Effector memory CD8-positive, alpha-beta T cell (primary cell): ENCODE data around the gene TMLHE.
"Not testable (repeated sequence)": the region's sequence is repeated elsewhere in the genome, so short reads cannot be mapped to it uniquely, and the experiment has no call there.

Experiments used
- ATAC-seq: fragments of 150-1000 bp; cut with Tn5 transposase; replicated peaks from 2 replicates; pipeline ENCODE4 v1.10.0; 2021; ENCODE audit warnings: mild to moderate bottlenecking, moderate library complexity
- DNase-seq, 3 experiments: peaks; one replicate each; pipeline ENCODE4 v3.0.0; 2021
- H3K27ac Mint-ChIP-seq, 2 donors: one replicate each; pipeline ENCODE4 v1.8.0; 2022; ENCODE audit warnings: mild to moderate bottlenecking in 2 of 2, mixed read lengths in 2 of 2, moderate library complexity in 2 of 2
- H3K27me3 Mint-ChIP-seq, 2 donors: one replicate each; pipeline ENCODE4 v1.8.0; 2022; ENCODE audit warnings: mixed read lengths in 2 of 2
- H3K36me3 Mint-ChIP-seq: one replicate; pipeline ENCODE4 v1.8.0; 2022; ENCODE audit warnings: mild to moderate bottlenecking, moderate library complexity, mixed read lengths; ENCODE audit not compliant: insufficient read depth
- H3K4me1 Mint-ChIP-seq, 2 donors: one replicate each; pipeline ENCODE4 v1.8.0; 2022; ENCODE audit warnings: low read depth in 2 of 2, mixed read lengths in 2 of 2
- H3K4me3 Mint-ChIP-seq, 2 donors: one replicate each; pipeline ENCODE4 v1.8.0; 2022; ENCODE audit warnings: mild to moderate bottlenecking in 2 of 2, mixed read lengths in 2 of 2, moderate library complexity in 2 of 2
- H3K9me3 Mint-ChIP-seq, 2 donors: one replicate each; pipeline ENCODE4 v1.8.0; 2022; ENCODE audit warnings: mixed read lengths in 2 of 2

Gene TMLHE

DNA sequence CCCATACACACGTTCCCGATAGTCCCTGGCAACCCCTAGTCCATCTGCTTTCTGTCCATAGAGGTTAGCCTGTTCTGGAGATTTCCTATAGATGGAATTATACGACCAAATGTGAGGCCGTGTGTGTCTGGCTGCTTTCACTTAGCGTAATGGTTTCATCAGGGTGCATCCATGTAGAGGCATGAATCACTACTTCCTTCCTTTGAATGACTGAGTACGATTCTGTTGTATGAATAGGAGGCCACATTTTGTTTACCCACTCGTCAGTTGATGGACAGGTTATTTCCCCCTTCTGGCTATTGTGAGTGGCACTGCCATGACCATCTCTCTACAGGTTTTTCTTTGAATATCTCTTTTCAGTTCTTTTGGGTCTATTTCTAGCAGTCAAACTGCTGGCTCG lies 152.3 kb downstream of the TMLHE start:
- H3K27me3 Mint-ChIP-seq, H3K4me3 Mint-ChIP-seq, H3K36me3 Mint-ChIP-seq, H3K27ac Mint-ChIP-seq, DNase-seq, H3K9me3 Mint-ChIP-seq, H3K4me1 Mint-ChIP-seq: not testable (repeated sequence)
- ATAC-seq, result peak; percentile 13

DNA sequence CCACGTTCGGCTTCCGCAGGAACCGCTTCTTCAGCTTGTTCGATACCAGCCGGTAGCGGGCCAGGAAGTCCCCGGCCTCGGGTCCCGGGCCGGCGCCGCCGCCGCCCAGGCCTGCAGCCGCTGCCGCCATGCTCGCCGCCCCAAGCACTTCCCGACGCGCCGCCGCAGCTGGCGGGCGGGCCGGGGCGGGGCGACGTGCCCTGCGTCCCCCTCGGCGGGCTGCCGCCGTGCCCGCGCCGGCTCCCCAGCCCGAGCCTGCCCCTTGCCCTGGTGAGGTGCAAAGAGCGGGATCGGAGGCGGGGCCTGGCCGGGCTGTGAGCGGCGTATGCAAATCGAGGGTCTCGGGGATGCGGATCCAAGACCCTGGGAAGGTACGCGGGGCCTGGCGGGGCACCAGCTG lies 154.3 kb downstream of the TMLHE start, which contains the start of gene F8A3:
TSS of gene F8A3 (minus strand) at position 150 of the 400 bp plus-strand sequence. CDS start at position 130, 20 bp downstream.
- not testable (repeated sequence) for H3K4me3 Mint-ChIP-seq, H3K27ac Mint-ChIP-seq
- ATAC-seq, result peak; percentile 71

DNA sequence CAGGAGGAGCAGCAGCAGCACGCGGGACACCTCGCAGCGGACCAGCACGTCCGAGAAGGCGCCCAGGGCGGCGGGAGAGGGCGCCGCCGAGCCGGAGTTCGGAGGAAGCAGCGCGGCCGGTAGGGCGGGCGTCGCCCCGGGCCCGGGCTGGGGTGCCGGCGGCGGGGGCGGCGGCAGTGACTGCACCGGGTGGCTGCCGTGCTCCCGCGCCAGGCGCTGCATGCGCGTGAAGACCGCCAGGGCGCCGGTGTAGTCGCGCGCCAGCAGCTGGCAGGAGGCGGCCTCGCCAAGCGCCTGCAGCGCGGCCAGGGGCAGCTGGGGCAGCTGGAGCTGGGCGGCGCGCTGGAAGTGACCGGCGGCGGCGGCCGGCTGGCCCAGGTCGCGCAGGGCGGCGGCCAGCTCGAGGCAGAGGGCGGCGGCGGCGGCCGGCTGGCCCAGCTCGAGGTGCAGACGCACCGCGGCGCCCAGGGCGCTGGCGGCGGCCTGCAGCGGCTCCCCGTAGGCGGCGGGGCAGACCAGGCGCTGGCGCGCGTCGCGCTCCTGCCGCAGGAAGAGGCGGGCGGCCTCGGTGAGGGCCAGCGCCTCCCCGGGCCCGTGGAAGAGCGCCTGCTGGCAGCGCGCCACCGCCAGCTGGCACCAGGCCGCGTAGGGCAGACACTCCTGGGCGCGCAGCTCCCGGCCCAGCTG lies 154.8 kb downstream of the TMLHE start:
- peak; percentile 69 for ATAC-seq
- H3K36me3 Mint-ChIP-seq, H3K4me1 Mint-ChIP-seq, H3K4me3 Mint-ChIP-seq, H3K9me3 Mint-ChIP-seq, H3K27me3 Mint-ChIP-seq, DNase-seq, H3K27ac Mint-ChIP-seq: not testable (repeated sequence)

More for the DNA sequence above, 154.3 kb downstream of the TMLHE start, which contains the start of gene F8A3:
- H3K4me1 Mint-ChIP-seq, H3K9me3 Mint-ChIP-seq, H3K36me3 Mint-ChIP-seq, H3K27me3 Mint-ChIP-seq, DNase-seq: not testable (repeated sequence)

DNA sequence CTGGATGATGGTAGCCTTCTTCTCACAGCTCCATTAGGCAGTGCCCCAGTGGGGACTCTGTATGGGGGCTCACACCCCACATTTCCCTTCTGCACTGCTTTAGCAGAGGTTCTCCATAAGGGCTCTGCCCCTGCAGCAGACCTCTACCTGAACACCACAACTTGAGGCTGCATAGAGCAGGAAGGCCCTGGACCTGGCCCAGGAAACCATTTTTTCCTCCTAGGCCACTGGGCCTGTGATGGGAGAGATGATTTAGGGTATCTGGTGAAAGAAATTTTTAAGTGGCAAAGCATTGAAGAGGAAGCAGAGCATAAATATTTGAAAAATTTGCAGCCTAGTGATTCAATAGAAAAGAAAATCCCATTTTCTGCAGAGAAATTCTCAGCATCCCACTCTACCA lies 171.7 kb downstream of the TMLHE start:
- Mint-ChIP-seq H3K27me3 (no peaks in the 10 kb centered on the region), H3K36me3 (no peaks in the 10 kb centered on the region), H3K27ac (no peak overlapping the region), H3K4me3 (no peak overlapping the region), H3K9me3 (no peaks in the 10 kb centered on the region), H3K4me1 (peaks cover 0 to 3% of the 10 kb centered on the region in 2 donors)
- DNase-seq, result no peak
- ATAC-seq, result no peak
